T-helper 22 cell (primary cell): Measurements from ENCODE around the gene OR6S1.
"Not testable (repeated sequence)": the region's sequence is repeated elsewhere in the genome, so short reads cannot be mapped to it uniquely, and the experiment has no call there.

Source experiments
- DNase-seq: peaks from one replicate; pipeline ENCODE4 v3.0.0-alpha.2; 2020; ENCODE audit warnings: low read depth

OR6S1 gene

GRCh38 chr14:20610002-20610765 lies 31.3 kb downstream of the OR6S1 start:
- DNase-seq = peak; percentile 56

GRCh38 chr14:20609215-20610001 lies 32.1 kb downstream of the OR6S1 start:
- DNase-seq = peak; percentile 44

GRCh38 chr14:20608383-20609110 lies 32.9 kb downstream of the OR6S1 start:
- no peak for DNase-seq

GRCh38 chr14:20607617-20608016 lies 33.9 kb downstream of the OR6S1 start:
- DNase-seq = no peak

GRCh38 chr14:20606902-20607242 lies 34.6 kb downstream of the OR6S1 start:
- no peak for DNase-seq

- no peak for DNase-seq
Observed at GRCh38 chr14:20606190-20606901, 35.1 kb downstream of the OR6S1 start.

GRCh38 chr14:20603813-20604690 lies 37.4 kb downstream of the OR6S1 start:
- no peak for DNase-seq

GRCh38 chr14:20602583-20602982 lies 38.9 kb downstream of the OR6S1 start:
- DNase-seq = no peak

GRCh38 chr14:20601522-20601921 lies 40.0 kb downstream of the OR6S1 start:
- no peak for DNase-seq

- no peak for DNase-seq
Observed at GRCh38 chr14:20597108-20597507, 44.4 kb downstream of the OR6S1 start.

- not testable (repeated sequence) for DNase-seq
Observed at GRCh38 chr14:20595726-20596125, 45.8 kb downstream of the OR6S1 start.

- DNase-seq = no peak
Observed at GRCh38 chr14:20592574-20592973, 48.9 kb downstream of the OR6S1 start.

- DNase-seq = no peak
Observed at GRCh38 chr14:20591235-20591634, 50.3 kb downstream of the OR6S1 start, which contains the start of gene RNASE12. RNASE12 (minus strand) TSS chr14:20591376; CDS start chr14:20590723, 653 bp downstream.
